ENCODE data around the gene ZDHHC1. TPM values are rescaled to one million over a fixed set of nuclear protein-coding genes. Genes with fewer than 3 reads are reported as not detected.

ZDHHC1 gene
- total RNA-seq, 5 donors from 2014 or later (not counting 1 experiment from before 2014, with no cell fraction given), result 0.26 to 0.85 (median 0.47) TPM; not detected in 1

DNA sequence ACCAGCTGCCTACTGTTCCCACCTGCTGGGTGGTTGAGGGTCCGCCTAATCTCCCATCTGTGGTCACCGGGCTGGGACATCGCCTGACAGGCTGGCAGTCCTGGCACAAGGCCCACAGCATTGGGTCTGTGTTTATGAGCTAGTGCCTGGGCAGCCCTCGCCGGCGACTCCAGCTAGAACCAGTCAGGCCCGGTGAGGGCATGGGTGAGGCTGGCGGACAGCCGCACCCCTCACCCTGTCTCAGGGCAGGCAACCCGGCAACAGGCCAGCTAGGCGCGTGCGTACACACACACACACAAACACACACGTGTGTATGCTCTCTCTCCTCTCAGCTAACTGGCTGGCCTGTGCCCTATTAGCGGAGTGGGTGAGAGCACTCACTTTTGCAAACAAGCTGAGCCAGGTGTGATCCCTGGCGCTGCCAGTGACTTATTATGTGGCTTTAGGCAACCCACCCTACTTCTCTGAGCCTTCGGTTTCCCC lies 25.0 kb upstream of the ZDHHC1 start:
- no peak overlapping the region for H3K27ac Mint-ChIP-seq
- no peak overlapping the region for H3K27ac ChIP-seq (ENCODE audit: low read length)
- CTCF ChIA-PET, result no interaction called here
- no peaks in the 10 kb centered on the region for H3K27me3 ChIP-seq (replicated peaks in 1 of 2; ENCODE audit: control insufficient read depth in 2 of 2, extremely low read depth in 1 of 2, insufficient read depth in 2 of 2, low read length in 1 of 2)
- H3K4me3 Mint-ChIP-seq, result no peak overlapping the region
- H3K4me1 Mint-ChIP-seq, result no peaks in the 10 kb centered on the region
- no peaks in the 10 kb centered on the region for H3K9me3 ChIP-seq
- no peaks in the 10 kb centered on the region for H3K9me3 Mint-ChIP-seq
- H3K4me1 ChIP-seq (ENCODE audit: control insufficient read depth in 1 of 2, extremely low read depth in 1 of 2, insufficient read depth in 2 of 2, low read length in 2 of 2), result no peaks in the 10 kb centered on the region
- POLR2A ChIA-PET, result interaction anchor here in 1 of 2 donors (0.6 kb wide), 1 partner anchor 33 kb away, joined by 3 read pairs; no protein-coding TSS in a partner anchor
- ATAC-seq (replicated peaks in 1 of 4) (no peak), DNase-seq (no peak)
- H3K4me3 ChIP-seq (ENCODE audit: control insufficient read depth in 1 of 2, extremely low read depth in 1 of 2, low read length in 1 of 2), result no peak overlapping the region
- H3K36me3 Mint-ChIP-seq, result peaks cover 29% of the 10 kb centered on the region
- peaks cover 27 to 65% of the 10 kb centered on the region in 2 donors for H3K36me3 ChIP-seq (ENCODE audit: control insufficient read depth in 2 of 2, extremely low read depth in 1 of 2, insufficient read depth in 1 of 2, low read length in 1 of 2)
- H3K27me3 Mint-ChIP-seq, result no peaks in the 10 kb centered on the region
- 85% methylated on average over 15 of the region's 17 CpGs for WGBS (ENCODE audit: insufficient coverage)

DNA sequence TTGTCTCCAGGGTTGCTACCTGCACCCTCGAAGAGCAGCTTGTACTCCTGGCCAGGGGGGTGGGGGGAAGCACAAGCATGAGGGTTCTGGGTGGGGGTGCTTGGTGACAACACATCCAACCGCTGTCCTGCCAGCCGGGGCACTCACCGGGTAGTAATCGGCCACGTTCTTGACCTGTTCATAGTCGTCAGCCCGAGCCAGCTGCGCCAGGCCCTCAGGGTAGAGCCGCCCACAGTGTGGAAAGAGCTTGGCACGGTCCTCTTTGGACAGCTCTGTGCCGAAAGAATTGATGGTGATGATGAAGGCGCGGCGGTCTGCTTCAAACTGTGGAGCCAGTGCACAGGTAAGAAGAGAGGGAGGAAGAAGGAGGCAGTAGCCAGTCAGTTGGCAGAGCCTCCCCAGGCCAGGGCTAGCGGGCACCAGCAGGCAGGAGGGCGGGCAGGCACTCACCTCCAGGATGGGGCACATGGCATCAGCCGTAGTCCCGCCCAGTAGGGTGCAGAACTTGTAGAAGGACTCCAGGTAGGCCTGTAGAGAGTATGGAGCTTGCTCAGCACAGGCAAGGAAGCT lies 22.6 kb upstream of the ZDHHC1 start:
- Histone ChIP-seq H3K27ac (ENCODE audit: low read length) (no peak overlapping the region), H3K4me1 (ENCODE audit: control insufficient read depth in 1 of 2, extremely low read depth in 1 of 2, insufficient read depth in 2 of 2, low read length in 2 of 2) (no peaks in the 10 kb centered on the region), H3K36me3 (ENCODE audit: control insufficient read depth in 2 of 2, extremely low read depth in 1 of 2, insufficient read depth in 1 of 2, low read length in 1 of 2) (peaks cover 9 to 45% of the 10 kb centered on the region in 2 donors), H3K9me3 (no peaks in the 10 kb centered on the region), H3K4me3 (ENCODE audit: control insufficient read depth in 1 of 2, extremely low read depth in 1 of 2, low read length in 1 of 2) (no peak overlapping the region), H3K27me3 (replicated peaks in 1 of 2; ENCODE audit: control insufficient read depth in 2 of 2, extremely low read depth in 1 of 2, insufficient read depth in 2 of 2, low read length in 1 of 2) (no peaks in the 10 kb centered on the region)
- peaks cover 22% of the 10 kb centered on the region for H3K36me3 Mint-ChIP-seq
- H3K4me3 Mint-ChIP-seq, result no peak overlapping the region
- no peaks in the 10 kb centered on the region for H3K4me1 Mint-ChIP-seq
- ChIA-PET CTCF (interaction anchor here in 1 of 2 donors (0.5 kb wide), 1 partner anchor 18 kb away, joined by 5 read pairs; no protein-coding TSS in a partner anchor), POLR2A (no interaction called here)
- WGBS (ENCODE audit: insufficient coverage), result 97% methylated on average over 19 of the region's 19 CpGs
- no peak for ATAC-seq (replicated peaks in 1 of 4)
- DNase-seq, result no peak
- H3K27me3 Mint-ChIP-seq, result no peaks in the 10 kb centered on the region
- H3K27ac Mint-ChIP-seq, result no peak overlapping the region
- no peaks in the 10 kb centered on the region for H3K9me3 Mint-ChIP-seq

DNA sequence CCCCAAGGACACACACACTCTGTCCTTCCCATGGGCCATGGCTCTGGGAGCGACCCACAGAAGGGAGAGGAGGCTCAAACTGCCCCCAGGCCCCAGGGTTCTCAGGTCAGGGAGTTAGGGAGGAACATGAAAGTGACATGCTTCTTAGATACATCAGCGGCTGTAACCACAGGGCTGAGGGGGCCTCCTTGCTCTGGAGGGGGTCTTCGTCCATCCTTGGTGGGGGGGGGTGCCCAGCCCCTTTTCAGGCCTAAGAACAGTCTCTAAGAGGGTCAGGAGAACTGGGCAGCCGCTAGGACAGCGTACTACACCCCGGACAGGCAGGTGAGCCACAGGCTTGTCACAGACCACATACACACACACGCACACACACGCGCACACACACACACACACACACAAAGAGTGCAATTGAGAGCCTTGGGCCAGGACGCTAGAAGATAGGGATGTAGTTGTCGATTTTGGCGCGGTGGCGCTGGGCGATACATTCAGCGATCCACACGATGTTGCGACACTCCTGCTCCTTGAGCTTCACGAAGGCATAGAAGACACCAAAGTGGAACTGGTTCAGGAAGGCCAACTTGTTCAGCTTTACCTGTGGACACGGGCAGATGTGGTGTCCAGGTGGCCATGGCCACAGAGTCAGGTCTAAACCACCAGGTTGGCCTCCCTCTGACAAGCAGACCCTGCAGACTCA lies 22.0 kb upstream of the ZDHHC1 start:
- H3K27me3 ChIP-seq (replicated peaks in 1 of 2; ENCODE audit: control insufficient read depth in 2 of 2, extremely low read depth in 1 of 2, insufficient read depth in 2 of 2, low read length in 1 of 2), result no peaks in the 10 kb centered on the region
- H3K27ac ChIP-seq (ENCODE audit: low read length), result no peak overlapping the region
- CTCF ChIA-PET, result no interaction called here
- Mint-ChIP-seq H3K27me3 (no peaks in the 10 kb centered on the region), H3K4me3 (no peak overlapping the region), H3K9me3 (no peaks in the 10 kb centered on the region), H3K27ac (peak overlapping the region in 1 of 2 donors; percentile 49), H3K36me3 (peaks cover 20% of the 10 kb centered on the region), H3K4me1 (no peaks in the 10 kb centered on the region)
- ATAC-seq (replicated peaks in 1 of 4), result no peak
- WGBS (ENCODE audit: insufficient coverage), result 96% methylated on average over 12 of the region's 20 CpGs
- no peaks in the 10 kb centered on the region for H3K9me3 ChIP-seq
- POLR2A ChIA-PET, result no interaction called here
- no peak for DNase-seq
- H3K4me3 ChIP-seq (ENCODE audit: control insufficient read depth in 1 of 2, extremely low read depth in 1 of 2, low read length in 1 of 2), result no peak overlapping the region
- no peaks in the 10 kb centered on the region for H3K4me1 ChIP-seq (ENCODE audit: control insufficient read depth in 1 of 2, extremely low read depth in 1 of 2, insufficient read depth in 2 of 2, low read length in 2 of 2)
- peaks cover 9 to 40% of the 10 kb centered on the region in 2 donors for H3K36me3 ChIP-seq (ENCODE audit: control insufficient read depth in 2 of 2, extremely low read depth in 1 of 2, insufficient read depth in 1 of 2, low read length in 1 of 2)

DNA sequence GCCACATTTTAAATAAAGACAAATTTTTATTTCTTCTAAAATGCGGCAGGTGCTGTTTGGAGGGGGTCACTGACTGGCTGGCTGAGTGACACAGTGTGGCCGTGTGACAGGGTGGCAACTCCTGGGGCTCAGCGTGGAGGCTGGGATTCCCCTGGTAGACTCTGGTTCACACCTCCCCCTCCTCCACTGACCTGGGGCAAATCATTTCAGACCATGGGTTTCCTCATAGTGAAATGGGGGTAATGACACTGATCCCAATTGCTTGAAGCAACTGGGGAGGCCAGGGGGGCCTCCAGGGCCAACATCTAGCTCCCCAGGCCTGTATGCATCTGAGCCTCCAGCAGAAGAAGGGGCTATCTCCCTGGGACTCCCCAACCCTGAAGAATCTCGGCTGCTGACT lies 21.2 kb upstream of the ZDHHC1 start:
- DNase-seq (no peak), ATAC-seq (replicated peaks in 1 of 4) (no peak)
- peaks cover 0 to 3% (median under 1%) of the 10 kb centered on the region in 3 donors for H3K4me1 Mint-ChIP-seq
- no peak overlapping the region for H3K4me3 Mint-ChIP-seq
- peaks cover 9 to 33% of the 10 kb centered on the region in 2 donors for H3K36me3 ChIP-seq (ENCODE audit: control insufficient read depth in 2 of 2, extremely low read depth in 1 of 2, insufficient read depth in 1 of 2, low read length in 1 of 2)
- H3K4me1 ChIP-seq (ENCODE audit: control insufficient read depth in 1 of 2, extremely low read depth in 1 of 2, insufficient read depth in 2 of 2, low read length in 2 of 2), result no peaks in the 10 kb centered on the region
- CTCF ChIA-PET, result no interaction called here
- peaks cover 0 to 1% of the 10 kb centered on the region in 2 donors for H3K27me3 Mint-ChIP-seq
- no peak overlapping the region for H3K4me3 ChIP-seq (ENCODE audit: control insufficient read depth in 1 of 2, extremely low read depth in 1 of 2, low read length in 1 of 2)
- H3K9me3 ChIP-seq, result no peaks in the 10 kb centered on the region
- H3K27ac ChIP-seq (ENCODE audit: low read length), result no peak overlapping the region
- peaks cover 20% of the 10 kb centered on the region for H3K36me3 Mint-ChIP-seq
- 40% methylated on average over 1 of the region's 4 CpGs for WGBS (ENCODE audit: insufficient coverage)
- peak overlapping the region in 1 of 2 donors; percentile 49 for H3K27ac Mint-ChIP-seq
- POLR2A ChIA-PET, result no interaction called here
- H3K27me3 ChIP-seq (replicated peaks in 1 of 2; ENCODE audit: control insufficient read depth in 2 of 2, extremely low read depth in 1 of 2, insufficient read depth in 2 of 2, low read length in 1 of 2), result peaks cover 0 to 3% of the 10 kb centered on the region in 2 experiments
- H3K9me3 Mint-ChIP-seq, result no peaks in the 10 kb centered on the region

DNA sequence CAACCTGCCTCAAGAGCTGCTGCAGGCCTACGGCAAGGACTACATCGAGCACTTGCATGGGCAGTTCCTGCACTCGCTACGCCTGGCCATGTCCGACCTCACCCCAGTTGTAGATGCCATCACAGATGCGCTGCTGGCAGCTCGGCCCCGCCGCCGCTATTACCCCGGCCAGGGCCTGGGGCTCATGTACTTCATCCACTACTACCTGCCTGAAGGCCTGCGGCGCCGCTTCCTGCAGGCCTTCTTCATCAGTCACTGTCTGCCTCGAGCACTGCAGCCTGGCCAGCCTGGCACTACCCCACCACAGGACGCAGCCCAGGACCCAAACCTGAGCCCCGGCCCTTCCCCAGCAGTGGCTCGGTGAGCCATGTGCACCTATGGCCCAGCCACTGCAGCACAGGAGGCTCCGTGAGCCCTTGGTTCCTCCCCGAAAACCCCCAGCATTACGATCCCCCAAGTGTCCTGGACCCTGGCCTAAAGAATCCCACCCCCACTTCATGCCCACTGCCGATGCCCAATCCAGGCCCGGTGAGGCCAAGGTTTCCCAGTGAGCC lies 20.4 kb upstream of the ZDHHC1 start:
- Mint-ChIP-seq H3K4me1 (peaks cover under 1 to 7% (median 7%) of the 10 kb centered on the region in 3 donors), H3K36me3 (peaks cover 16% of the 10 kb centered on the region), H3K4me3 (no peak overlapping the region), H3K27me3 (peaks cover 0 to 7% of the 10 kb centered on the region in 2 donors), H3K27ac (no peak overlapping the region), H3K9me3 (no peaks in the 10 kb centered on the region)
- POLR2A ChIA-PET, result no interaction called here
- no peaks in the 10 kb centered on the region for H3K9me3 ChIP-seq
- H3K27me3 ChIP-seq (replicated peaks in 1 of 2; ENCODE audit: control insufficient read depth in 2 of 2, extremely low read depth in 1 of 2, insufficient read depth in 2 of 2, low read length in 1 of 2), result peaks cover under 1 to 11% of the 10 kb centered on the region in 2 experiments
- 98% methylated on average over 23 of the region's 23 CpGs for WGBS (ENCODE audit: insufficient coverage)
- CTCF ChIA-PET, result no interaction called here
- no peak overlapping the region for H3K4me3 ChIP-seq (ENCODE audit: control insufficient read depth in 1 of 2, extremely low read depth in 1 of 2, low read length in 1 of 2)
- H3K27ac ChIP-seq (ENCODE audit: low read length), result no peak overlapping the region
- H3K36me3 ChIP-seq (ENCODE audit: control insufficient read depth in 2 of 2, extremely low read depth in 1 of 2, insufficient read depth in 1 of 2, low read length in 1 of 2), result peaks cover 9 to 26% of the 10 kb centered on the region in 2 donors
- ATAC-seq (replicated peaks in 1 of 4) (no peak), DNase-seq (no peak)
- peaks cover 0 to 2% of the 10 kb centered on the region in 2 experiments for H3K4me1 ChIP-seq (ENCODE audit: control insufficient read depth in 1 of 2, extremely low read depth in 1 of 2, insufficient read depth in 2 of 2, low read length in 2 of 2)

DNA sequence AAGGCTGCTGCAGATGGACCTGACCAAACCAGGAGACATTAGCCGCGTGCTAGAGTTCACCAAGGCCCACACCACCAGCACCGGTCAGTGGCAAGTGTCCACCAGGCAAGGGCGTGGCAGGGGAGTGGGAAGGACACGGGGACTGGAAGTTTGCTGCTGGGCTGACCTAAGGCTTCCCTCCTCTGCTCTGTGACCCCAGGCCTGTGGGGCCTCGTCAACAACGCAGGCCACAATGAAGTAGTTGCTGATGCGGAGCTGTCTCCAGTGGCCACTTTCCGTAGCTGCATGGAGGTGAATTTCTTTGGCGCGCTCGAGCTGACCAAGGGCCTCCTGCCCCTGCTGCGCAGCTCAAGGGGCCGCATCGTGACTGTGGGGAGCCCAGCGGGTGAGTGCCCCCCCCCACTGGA lies 19.5 kb upstream of the ZDHHC1 start:
- Mint-ChIP-seq H3K4me1 (peaks cover 1 to 10% (median 7%) of the 10 kb centered on the region in 3 donors), H3K27ac (no peak overlapping the region), H3K4me3 (no peak overlapping the region), H3K9me3 (no peaks in the 10 kb centered on the region), H3K36me3 (peaks cover 14% of the 10 kb centered on the region), H3K27me3 (peaks cover 0 to 10% of the 10 kb centered on the region in 2 donors)
- DNase-seq, result no peak
- Histone ChIP-seq H3K4me3 (ENCODE audit: control insufficient read depth in 1 of 2, extremely low read depth in 1 of 2, low read length in 1 of 2) (no peak overlapping the region), H3K27ac (ENCODE audit: low read length) (no peak overlapping the region), H3K36me3 (ENCODE audit: control insufficient read depth in 2 of 2, extremely low read depth in 1 of 2, insufficient read depth in 1 of 2, low read length in 1 of 2) (peaks cover 9 to 22% of the 10 kb centered on the region in 2 donors), H3K27me3 (replicated peaks in 1 of 2; ENCODE audit: control insufficient read depth in 2 of 2, extremely low read depth in 1 of 2, insufficient read depth in 2 of 2, low read length in 1 of 2) (peaks cover 2 to 15% of the 10 kb centered on the region in 2 experiments), H3K9me3 (no peaks in the 10 kb centered on the region), H3K4me1 (ENCODE audit: control insufficient read depth in 1 of 2, extremely low read depth in 1 of 2, insufficient read depth in 2 of 2, low read length in 2 of 2) (peaks cover 0 to 7% of the 10 kb centered on the region in 2 experiments)
- ATAC-seq (replicated peaks in 1 of 4), result no peak
- 89% methylated on average over 12 of the region's 16 CpGs for WGBS (ENCODE audit: insufficient coverage)
- ChIA-PET CTCF (no interaction called here), POLR2A (interaction anchor here in 1 of 2 donors (0.5 kb wide), 1 partner anchor 1590 kb away, joined by 4 read pairs; no protein-coding TSS in a partner anchor)
